AG04449 (cell line): ENCODE data around the gene RAPGEF3.

Experiments
- CTCF ChIA-PET: fragments of 350-600 bp; formaldehyde crosslinking; extraction: SDS; loops from one replicate; lab custom pipeline; 2021; ENCODE audit warnings: antibody characterized with exemption; lab: Yijun Ruan, JAX
- POLR2A ChIA-PET: fragments of 400-600, 350-600 bp; formaldehyde crosslinking; extraction: SDS; loops from one replicate; lab custom pipeline; 2020; ENCODE audit warnings: antibody characterized with exemption, inconsistent platforms; lab: Yijun Ruan, JAX
- DNase-seq: peaks from one replicate; pipeline ENCODE4 v3.0.0-alpha.2; 2010; ENCODE audit warnings: low read depth, low spot score
- H3K4me3 ChIP-seq: 2 replicates; pipeline ENCODE4 v1.5.1; 2011; ENCODE audit warnings: low read depth, mild to moderate bottlenecking, control low read depth, low read length
- CTCF ChIP-seq: IDR thresholded peaks from one replicate; pipeline ENCODE4 v1.5.1; 2011; ENCODE audit warnings: mild to moderate bottlenecking, moderate library complexity, low read length, control low read depth, inconsistent platforms; ENCODE audit not compliant: insufficient read depth; ENCODE audit errors: missing control alignments

RAPGEF3 gene

GRCh38 chr12:47783821-47784819 is 25.4 kb upstream of the RAPGEF3 start:
- ChIA-PET POLR2A (no interaction called here), CTCF (interaction anchor here (1.0 to 39.4 kb wide), 8 partner anchors 17 to 68 kb away, joined by 3 to 1419 read pairs (median 29); partner anchors contain the start of gene ENDOU)
- TF ChIP-seq CTCF, result no peak
- no peak overlapping the region for H3K4me3 ChIP-seq
- DNase-seq, result no peak

DNA sequence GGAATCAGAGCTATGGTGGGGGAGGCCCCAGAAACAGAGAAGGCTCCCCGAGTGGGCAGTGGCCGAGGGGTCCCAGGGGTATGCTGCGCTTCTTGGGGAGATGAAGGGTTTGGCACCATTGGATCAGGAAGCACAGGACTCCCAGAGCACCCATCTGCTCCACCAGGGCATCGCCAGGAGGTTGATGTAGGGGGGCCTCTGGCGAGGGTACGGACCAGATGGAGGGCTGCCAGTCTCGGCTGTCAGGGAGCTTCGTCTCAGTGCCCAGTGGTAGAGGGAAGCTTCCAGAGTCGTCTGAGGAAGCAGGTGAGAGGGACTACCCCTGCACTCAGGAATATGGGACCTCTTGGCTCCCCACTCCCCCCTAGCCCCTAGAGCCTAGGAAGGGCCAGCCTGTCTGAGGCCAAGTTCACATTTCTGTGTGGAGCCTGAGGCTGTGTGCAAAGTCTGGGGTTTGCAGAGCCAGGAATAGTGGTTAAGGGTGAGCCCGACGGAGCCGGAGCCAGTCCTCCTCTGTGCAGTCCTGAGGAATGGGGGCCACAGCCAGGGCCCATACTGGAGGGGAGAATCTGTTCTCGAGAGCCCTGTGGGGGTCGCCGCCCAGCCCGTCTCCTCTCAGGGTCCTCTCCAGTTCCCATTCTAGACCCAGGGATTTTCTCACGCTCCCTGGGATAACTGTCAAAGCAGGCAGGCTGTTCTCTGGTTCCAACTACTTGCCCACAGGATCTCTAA is 24.5 kb upstream of the RAPGEF3 start:
- no peak overlapping the region for H3K4me3 ChIP-seq
- TF ChIP-seq CTCF, result no peak
- ChIA-PET POLR2A (no interaction called here), CTCF (interaction anchor here (1.3 to 19.6 kb wide), 5 partner anchors 10 to 56 kb away, joined by 6 to 1419 read pairs (median 300); partner anchors contain the start of genes ENDOU and SLC48A1)
- DNase-seq, result no peak

DNA sequence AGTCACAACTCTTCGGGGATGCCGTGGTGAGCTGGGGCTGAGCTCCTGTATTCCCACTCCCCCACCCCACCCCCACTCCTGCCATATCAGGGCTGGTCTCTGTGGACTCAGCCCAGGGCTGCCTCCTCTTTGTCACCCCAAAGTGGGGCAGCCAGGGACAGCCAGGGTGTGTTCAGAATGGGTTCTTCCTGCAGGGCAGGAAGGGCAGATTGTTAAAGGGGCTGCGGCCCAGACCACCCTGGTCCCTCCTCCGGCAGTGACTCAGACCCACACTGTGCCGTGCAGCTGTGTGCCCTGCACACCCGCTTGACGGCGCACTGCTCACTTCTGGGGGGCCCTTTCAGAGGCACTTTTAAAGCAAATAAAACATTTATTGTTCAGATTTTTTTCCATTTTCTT is 23.7 kb upstream of the RAPGEF3 start:
- TF ChIP-seq CTCF, result no peak
- ChIA-PET CTCF (interaction anchor here (1.1 to 19.6 kb wide), 8 partner anchors 9 to 77 kb away, joined by 3 to 1419 read pairs (median 182); partner anchors contain the start of genes ENDOU, RAPGEF3 and SLC48A1), POLR2A (interaction anchor here (0.6 to 0.9 kb wide), 2 partner anchors 22 to 57 kb away, joined by 3 read pairs; no protein-coding TSS in a partner anchor)
- no peak overlapping the region for H3K4me3 ChIP-seq
- no peak for DNase-seq

GRCh38 chr12:47781479-47782371 is 23.0 kb upstream of the RAPGEF3 start:
- H3K4me3 ChIP-seq, result no peak overlapping the region
- TF ChIP-seq CTCF, result no peak
- no peak for DNase-seq
- ChIA-PET CTCF (interaction anchor here (1.1 to 19.6 kb wide), 10 partner anchors 9 to 77 kb away, joined by 3 to 1419 read pairs (median 37); partner anchors contain the start of genes ENDOU, RAPGEF3 and SLC48A1), POLR2A (interaction anchor here (0.6 to 1.1 kb wide), 3 partner anchors 23 to 56 kb away, joined by 3 read pairs; no protein-coding TSS in a partner anchor)

DNA sequence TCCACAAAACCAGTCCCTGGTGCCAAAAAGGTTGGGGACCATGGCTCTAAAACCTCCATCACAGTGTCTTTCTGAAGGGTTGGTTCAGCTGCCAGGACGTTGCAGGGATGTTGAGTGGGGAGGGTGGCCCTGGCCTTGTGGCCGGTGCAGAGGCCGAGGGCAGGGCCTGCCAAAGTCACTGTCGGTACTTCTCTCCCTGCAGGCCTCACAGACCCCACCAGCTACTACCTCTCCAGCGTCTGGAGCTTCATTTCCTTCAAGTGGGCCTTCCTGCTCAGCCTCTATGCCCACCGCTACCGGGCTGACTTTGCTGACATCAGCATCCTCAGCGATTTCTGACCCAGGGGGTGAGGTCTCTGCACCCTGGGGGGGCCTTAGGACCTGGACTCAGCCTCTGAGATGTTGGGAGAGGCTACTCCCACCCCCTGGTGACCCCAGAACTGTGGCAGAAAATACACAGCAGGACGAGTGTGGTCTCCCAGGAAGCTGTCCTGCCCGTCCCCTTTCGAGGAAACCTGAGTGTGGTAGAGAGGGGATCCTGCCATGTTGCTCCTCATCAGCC is 21.3 kb upstream of the RAPGEF3 start:
- CTCF ChIA-PET, result interaction anchor here (0.6 to 19.6 kb wide), 14 partner anchors 12 to 747 kb away, joined by 3 to 1419 read pairs (median 8); partner anchors contain the start of genes ENDOU, RAPGEF3, RPAP3 and TMEM106C
- DNase-seq, result no peak
- no peak overlapping the region for H3K4me3 ChIP-seq
- TF ChIP-seq CTCF, result no peak
- POLR2A ChIA-PET, result interaction anchor here (1.1 to 1.2 kb wide), 3 partner anchors 28 to 74 kb away, joined by 3 to 6 read pairs (median 3); partner anchors contain the start of gene RPAP3
